Epithelial cell of proximal tubule (primary cell): ENCODE results near the gene INTS13. TPM values are rescaled to one million over a fixed set of nuclear protein-coding genes. Genes with fewer than 3 reads are reported as not detected.
"Not testable (repeated sequence)": the region's sequence is repeated elsewhere in the genome, so short reads cannot be mapped to it uniquely, and the experiment has no call there.

ENCODE experiments used
- DNase-seq: peaks from one replicate; pipeline ENCODE4 v3.0.0-alpha.2; 2011; ENCODE audit warnings: low read depth
- H3K4me3 ChIP-seq: 2 replicates; pipeline ENCODE4 v1.5.1; 2011; ENCODE audit warnings: low read depth, mild to moderate bottlenecking, low read length
- CTCF ChIP-seq: conservative IDR thresholded peaks from 2 replicates; pipeline ENCODE4 v1.5.1; 2012; ENCODE audit warnings: low read depth, mild to moderate bottlenecking, low read length
- total RNA-seq: library from RNA; depleted of rRNA; stranded (reverse); fragments of >200 nt; gene quantifications from 2 replicates; pipeline ENCODE4 v1.2.3, GENCODE V29; 2015

The INTS13 gene
- total RNA-seq, 1 donor from 2014 or later, result 33.6 TPM

GRCh38 chr12:26906704-26907103 lies 31.1 kb downstream of the INTS13 start:
- H3K4me3 ChIP-seq, result no peak overlapping the region
- DNase-seq, result no peak
- no peak for TF ChIP-seq CTCF

GRCh38 chr12:26906024-26906423 lies 31.8 kb downstream of the INTS13 start:
- TF ChIP-seq CTCF, result no peak
- H3K4me3 ChIP-seq, result no peak overlapping the region
- no peak for DNase-seq

- H3K4me3 ChIP-seq, DNase-seq: not testable (repeated sequence)
Measured at GRCh38 chr12:26903396-26903795, 34.4 kb downstream of the INTS13 start.

- no peak for DNase-seq
- TF ChIP-seq CTCF, result no peak
- H3K4me3 ChIP-seq, result no peak overlapping the region
Measured at GRCh38 chr12:26896913-26897312, 40.9 kb downstream of the INTS13 start.

- DNase-seq, result no peak
- no peak overlapping the region for H3K4me3 ChIP-seq
- no peak for TF ChIP-seq CTCF
Measured at GRCh38 chr12:26895672-26896071, 42.1 kb downstream of the INTS13 start.

- no peak overlapping the region for H3K4me3 ChIP-seq
- no peak for DNase-seq
- TF ChIP-seq CTCF, result no peak
Measured at GRCh38 chr12:26891704-26892103, 46.1 kb downstream of the INTS13 start.

GRCh38 chr12:26890784-26891183 lies 47.0 kb downstream of the INTS13 start:
- DNase-seq, result no peak
- no peak for TF ChIP-seq CTCF
- no peak overlapping the region for H3K4me3 ChIP-seq
